NOMO-1 treated with DMSO at 0.1 percent for 48 hours (cell line): ENCODE data around the gene ARAP2.
"Not testable (repeated sequence)": the region's sequence is repeated elsewhere in the genome, so short reads cannot be mapped to it uniquely, and the experiment has no call there.

Source experiments
- DNase-seq: peaks from one replicate; lab custom pipeline; 2025; ENCODE audit not compliant: unreplicated experiment; lab: John Stamatoyannopoulos, UW

The ARAP2 gene

DNA sequence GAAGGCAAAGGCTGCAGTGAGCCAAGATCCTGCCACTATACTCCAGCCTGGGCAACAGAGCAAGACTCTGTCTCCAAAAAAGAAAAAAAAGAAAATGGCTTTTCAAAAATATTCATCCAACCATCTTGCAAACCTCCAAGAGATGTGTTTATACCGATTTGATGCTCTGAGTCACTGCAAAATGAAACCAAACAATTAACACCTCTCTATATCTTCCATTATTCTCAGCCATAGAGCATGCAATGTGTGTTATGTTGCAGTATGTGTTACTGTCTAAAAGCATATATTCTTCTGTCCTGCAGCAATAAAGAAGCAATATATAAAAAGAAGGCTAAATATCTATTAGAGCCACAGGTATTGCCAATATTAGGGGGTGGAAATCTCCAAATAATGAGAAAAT is 51.4 kb downstream of the ARAP2 start:
- no peak for DNase-seq

GRCh38 chr4:36189511-36190226 is 54.6 kb downstream of the ARAP2 start:
- no peak for DNase-seq

DNA sequence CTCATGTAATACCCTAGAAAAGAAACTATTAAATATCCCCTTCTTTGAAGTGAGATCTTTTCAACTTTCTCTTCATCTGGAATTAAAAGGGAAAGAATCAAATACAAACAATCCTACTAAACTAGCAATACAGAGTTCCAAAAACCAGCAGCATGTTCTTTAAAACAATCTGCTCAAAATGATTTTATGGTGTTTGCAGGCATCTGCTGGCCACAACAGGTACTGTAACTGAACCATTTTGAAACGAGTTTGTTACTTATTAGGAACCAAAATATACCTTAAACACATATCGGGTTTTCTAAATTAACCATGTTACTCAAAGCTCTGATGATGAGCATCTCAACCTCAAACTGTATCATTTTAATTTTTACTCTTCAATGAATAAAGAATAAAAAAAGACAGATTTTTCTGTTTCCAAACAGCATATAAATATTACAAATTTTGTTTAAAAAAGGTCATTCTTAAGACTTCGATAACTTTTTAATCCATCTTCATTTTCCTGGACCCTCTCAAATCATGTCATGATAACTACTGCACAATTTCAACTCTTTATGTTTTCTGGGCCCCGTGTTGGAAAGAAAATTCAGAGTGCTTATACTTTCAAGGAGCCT is 56.5 kb downstream of the ARAP2 start:
- peak; percentile 13 for DNase-seq

DNA sequence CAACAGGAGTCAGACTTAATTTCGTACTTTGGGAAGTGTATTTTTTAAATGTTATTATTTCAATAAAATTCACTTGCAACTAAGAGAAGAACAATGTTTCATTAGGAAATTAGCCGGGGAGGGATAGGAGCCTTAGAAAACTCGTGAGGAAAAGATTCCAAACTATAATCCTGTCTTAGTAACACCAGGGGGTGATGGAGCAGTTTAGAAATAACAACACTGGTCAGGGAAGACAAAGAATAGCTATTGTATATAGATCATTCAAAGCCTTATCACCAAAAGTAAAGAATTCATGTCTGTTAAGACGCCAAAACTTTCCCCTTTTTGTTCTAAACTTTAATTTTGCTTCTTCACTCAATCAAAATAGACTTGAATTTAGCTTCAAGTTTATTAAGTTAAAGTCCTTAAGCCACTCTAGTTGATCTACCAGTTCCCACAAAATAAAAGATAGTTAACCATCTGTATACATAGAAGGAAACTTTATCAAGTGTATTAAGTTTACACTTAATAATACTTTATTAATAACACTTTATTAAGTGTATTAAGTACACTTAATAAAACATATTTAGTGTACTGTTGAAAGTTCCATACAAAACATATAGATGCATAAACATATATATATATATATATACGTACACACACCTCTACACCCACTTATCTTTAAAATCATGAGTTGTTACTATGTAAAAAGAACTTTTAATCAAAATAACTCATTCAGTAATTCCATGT is 60.5 kb downstream of the ARAP2 start:
- no peak for DNase-seq

- no peak for DNase-seq
Observed at GRCh38 chr4:36183232-36183631, 61.1 kb downstream of the ARAP2 start.

DNA sequence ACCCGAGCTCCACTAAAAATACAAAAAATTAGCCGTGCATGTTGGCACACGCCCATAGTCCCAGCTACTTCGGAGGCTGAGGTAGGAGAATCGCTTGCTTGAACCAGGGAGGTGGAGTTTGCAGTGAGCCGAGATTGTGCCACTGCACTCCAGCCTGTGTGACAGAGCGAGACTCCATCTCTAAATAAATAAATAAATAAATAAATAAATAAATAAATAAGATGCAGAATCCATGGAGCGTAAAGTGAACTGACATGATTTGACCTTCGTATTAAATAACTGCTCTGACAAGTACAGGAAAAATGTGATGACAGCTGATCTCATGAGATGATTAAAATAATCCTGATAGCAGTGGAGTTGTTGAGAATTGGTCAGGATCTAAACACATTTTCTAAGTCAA is 62.0 kb downstream of the ARAP2 start:
- DNase-seq = not testable (repeated sequence)

GRCh38 chr4:36180206-36180605 is 64.1 kb downstream of the ARAP2 start:
- DNase-seq = no peak

GRCh38 chr4:36178484-36178883 is 65.8 kb downstream of the ARAP2 start:
- no peak for DNase-seq

- no peak for DNase-seq
Observed at GRCh38 chr4:36177946-36178345, 66.4 kb downstream of the ARAP2 start.

GRCh38 chr4:36174570-36174969 is 69.7 kb downstream of the ARAP2 start:
- no peak for DNase-seq

DNA sequence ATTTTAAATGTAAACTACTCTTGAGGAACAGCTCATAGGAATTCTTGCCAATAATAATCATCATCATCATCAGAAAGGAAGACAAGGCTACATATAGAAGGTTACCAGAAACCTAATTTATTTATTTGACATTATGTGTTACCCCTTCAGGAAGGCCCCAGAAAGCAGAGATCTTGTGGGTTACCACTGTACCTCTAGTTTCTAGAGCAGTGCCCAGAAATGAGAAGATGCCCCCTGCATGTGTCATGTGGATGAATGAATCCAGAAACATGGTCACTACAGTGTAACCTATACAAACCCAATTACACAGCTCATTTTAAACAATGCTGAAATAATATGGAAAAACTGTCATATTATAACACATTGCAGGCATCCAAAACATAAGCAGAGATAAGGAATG is 70.4 kb downstream of the ARAP2 start:
- DNase-seq = no peak

- no peak for DNase-seq
Observed at GRCh38 chr4:36172656-36173055, 71.7 kb downstream of the ARAP2 start.

GRCh38 chr4:36168127-36168878 is 76.0 kb downstream of the ARAP2 start:
- DNase-seq = no peak

DNA sequence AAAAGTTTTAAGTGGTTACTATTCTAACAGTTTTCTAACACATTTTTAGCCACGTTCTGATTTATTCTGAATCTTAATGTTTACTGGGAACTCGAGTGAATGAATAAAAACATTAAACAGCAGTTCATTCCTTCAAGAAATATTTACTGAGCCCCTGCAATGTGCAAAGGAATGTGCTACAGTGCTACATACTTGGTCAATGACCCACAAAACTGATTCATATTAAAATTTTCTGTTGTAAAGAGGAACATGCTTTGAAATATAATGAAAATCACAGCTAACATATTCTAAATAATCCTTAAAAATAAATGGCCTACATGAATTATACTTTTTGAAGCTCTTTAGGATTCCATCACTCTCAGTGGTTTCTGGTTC is 78.7 kb downstream of the ARAP2 start:
- no peak for DNase-seq

- no peak for DNase-seq
Observed at GRCh38 chr4:36164900-36165630, 79.2 kb downstream of the ARAP2 start.

DNA sequence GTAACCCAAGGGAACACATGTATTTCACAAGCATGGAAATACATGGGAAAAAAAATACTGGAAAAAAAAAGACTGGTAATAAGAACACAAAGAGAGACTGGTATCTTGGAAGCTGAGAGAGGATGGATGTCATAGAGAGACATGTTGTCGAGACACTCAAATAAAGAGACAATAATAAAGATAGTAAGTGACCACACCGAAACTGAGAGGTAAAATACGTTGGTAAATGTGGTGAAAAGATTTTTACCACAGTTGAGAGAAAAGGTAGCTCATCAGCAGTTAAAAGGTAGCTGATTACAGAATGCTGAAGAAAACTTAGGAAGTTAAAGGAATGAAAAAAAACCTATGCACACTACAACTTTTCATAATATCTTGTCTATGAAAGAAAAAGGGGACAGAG is 81.1 kb downstream of the ARAP2 start:
- no peak for DNase-seq

DNA sequence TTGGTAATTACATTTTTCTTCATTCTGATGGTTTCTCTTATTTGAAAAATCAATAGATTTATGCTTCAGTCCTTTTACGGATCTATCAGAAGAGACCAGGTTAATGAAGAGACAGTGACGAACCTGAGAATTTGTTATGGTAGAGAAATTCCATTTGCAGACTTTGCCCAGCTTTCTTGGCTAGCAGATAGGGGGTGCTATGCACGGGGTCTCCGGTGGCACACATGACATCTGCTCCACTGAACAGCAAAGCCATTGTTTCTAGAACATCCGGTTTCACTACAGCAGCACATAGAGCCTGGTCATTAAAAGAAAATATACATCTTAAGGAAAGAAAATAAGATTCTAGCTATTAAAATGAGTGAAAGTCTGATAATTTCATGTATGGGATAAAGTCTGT is 85.1 kb downstream of the ARAP2 start:
- DNase-seq = no peak

DNA sequence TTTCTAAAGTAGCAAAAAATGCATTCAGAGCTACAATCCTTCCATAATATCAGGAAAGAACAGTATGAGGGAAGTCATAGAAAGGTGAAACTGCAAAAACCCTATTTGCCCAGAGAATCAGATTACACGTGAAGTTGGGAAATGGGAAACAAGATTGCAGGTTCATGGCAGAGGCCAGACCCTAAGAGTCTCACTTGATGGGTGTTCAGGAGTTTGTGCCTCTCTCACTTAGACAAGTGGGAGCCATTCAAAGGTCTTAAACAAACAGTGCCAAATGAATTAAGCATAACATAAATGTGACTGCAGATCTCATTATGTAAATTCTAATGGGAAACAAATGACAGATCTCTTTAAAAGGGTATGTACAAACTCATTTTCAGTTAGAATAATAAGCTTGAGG is 91.6 kb downstream of the ARAP2 start:
- no peak for DNase-seq

DNA sequence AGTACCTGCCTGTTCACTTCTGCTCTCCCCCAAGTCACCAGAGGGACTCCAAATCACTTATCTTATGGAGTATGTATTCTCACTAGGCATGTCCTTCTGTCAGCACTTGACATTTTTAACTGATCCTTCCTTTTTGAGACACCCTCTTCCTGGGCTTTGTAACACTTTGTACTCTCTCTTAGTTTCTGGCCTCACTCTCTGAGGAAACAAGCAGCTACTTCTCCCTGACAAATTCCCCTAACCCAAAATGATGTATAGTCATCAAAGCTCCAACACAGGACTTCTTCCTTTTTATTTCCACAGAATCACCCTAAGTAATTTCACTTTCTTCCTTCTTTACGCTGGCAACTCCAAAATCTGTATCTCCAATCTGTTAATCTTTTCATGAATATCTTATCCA is 101.8 kb downstream of the ARAP2 start:
- no peak for DNase-seq

DNA sequence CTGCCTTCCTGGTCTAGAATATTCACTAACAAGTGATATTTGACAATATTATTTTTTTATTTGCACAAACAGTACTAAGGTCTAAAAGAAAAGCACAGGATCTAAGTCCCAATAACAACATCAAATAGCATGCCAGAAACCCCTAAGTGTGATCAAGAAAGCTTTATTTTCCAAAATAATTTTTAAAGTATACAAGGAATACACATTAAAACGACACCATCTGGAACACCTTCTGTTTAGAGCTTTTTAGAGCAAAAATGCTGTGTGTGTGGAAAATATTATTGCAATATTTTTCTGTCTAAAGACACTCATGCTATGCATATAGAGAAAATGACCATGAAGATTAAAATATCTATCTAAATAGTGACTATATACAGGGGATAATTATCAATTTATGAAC is 103.1 kb downstream of the ARAP2 start:
- DNase-seq = no peak

DNA sequence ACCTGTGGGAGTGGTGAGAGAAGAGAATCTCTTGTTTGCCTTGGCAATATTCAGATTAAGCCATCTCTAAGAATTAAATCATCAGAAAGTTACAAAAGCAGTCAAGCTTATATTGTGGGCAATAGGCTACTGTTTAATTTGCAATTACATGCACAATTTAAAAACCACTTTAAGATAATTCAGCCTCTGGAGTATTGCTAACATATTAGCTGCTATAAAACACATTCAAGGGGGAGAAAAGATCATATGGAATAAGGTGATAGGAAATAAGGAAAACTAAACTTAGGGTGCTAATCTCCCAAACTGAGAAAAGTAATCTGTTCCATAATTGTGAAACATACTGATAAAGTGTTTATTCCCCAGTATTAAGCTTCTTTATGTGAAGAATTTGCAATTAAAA is 103.9 kb downstream of the ARAP2 start:
- DNase-seq = no peak
